Psoas muscle (tissue), 8 donors: ENCODE results near the gene PREX1. TPM values are rescaled to one million over a fixed set of nuclear protein-coding genes. Genes with fewer than 3 reads are reported as not detected.
"Not testable (repeated sequence)": the region's sequence is repeated elsewhere in the genome, so short reads cannot be mapped to it uniquely, and the experiment has no call there.

ENCODE experiments used
- ATAC-seq, 4 donors: fragments of 200-7000 bp; cut with Tn5 transposase; one replicate each; pipeline ENCODE4 v1.9.1; 2020; ENCODE audit warnings: moderate library complexity in 3 of 4, mild to moderate bottlenecking in 2 of 4
- DNase-seq, 2 donors: peaks; one replicate each; pipeline ENCODE4 v3.0.0-alpha.2; 2020
- H3K27ac ChIP-seq: fragments of 200-600 bp; one replicate; pipeline ENCODE4 v1.8.0; 2022
- H3K27me3 ChIP-seq, 3 donors: fragments of 200-600 bp in 1 of 3; one replicate each; pipeline versions ENCODE4 v1.6.1 to v1.8.0; 2013 to 2022; ENCODE audit warnings: low read length in 2 of 3, mild to moderate bottlenecking in 2 of 3, moderate library complexity in 1 of 3; ENCODE audit not compliant: insufficient read depth in 3 of 3
- H3K36me3 ChIP-seq, 2 donors: fragments of 200-600 bp in 1 of 2; one replicate each; pipeline versions ENCODE4 v1.6.1 to v1.8.0; 2013 to 2022; ENCODE audit warnings: low read depth in 1 of 2, mild to moderate bottlenecking in 1 of 2, moderate library complexity in 1 of 2; ENCODE audit not compliant: insufficient read depth in 1 of 2
- H3K4me1 ChIP-seq: fragments of 200-600 bp; one replicate; pipeline ENCODE4 v1.8.0; 2022
- H3K4me3 ChIP-seq: fragments of 200-600 bp; one replicate; pipeline ENCODE4 v1.8.0; 2022; ENCODE audit warnings: mild to moderate bottlenecking
- H3K9me3 ChIP-seq: fragments of 200-600 bp; one replicate; pipeline ENCODE4 v1.8.0; 2022
- CTCF ChIP-seq: fragments of 200-600 bp; IDR thresholded peaks from one replicate; pipeline ENCODE4 v1.8.0; 2022; ENCODE audit warnings: antibody characterized with exemption
- WGBS, 3 donors: extraction: QIAGEN DNeasy Blood & Tissue Kit; methylation state at CpG; one replicate each; pipeline versions ENCODE4 v1.1.6 to v1.1.7; 2013; 5-methylcytosine and 5-hydroxymethylcytosine counted together
- intact Hi-C, 2 donors: fragments of 100-400 bp; cut with DNase I; formaldehyde crosslinking; loops; one replicate each; pipeline versions ENCODE4 v1.11.0 to v1.14.2; 2022
- polyA plus RNA-seq, 3 donors: library from polyadenylated mRNA; stranded (reverse); fragments of 200-250 nt; gene quantifications; one replicate each; pipeline ENCODE4 v1.2.3, GENCODE V29; 2013
- total RNA-seq, 4 donors: library from RNA; stranded (reverse); fragmentation: NEBNext Ultra II Directional in 2 of 4; extraction: Animal tissue kit (Norgen Biotek cat#: 25700) in 2 of 4; gene quantifications; one replicate each; pipeline versions ENCODE4 v1.2.1 to v1.2.4, GENCODE V29; 2021 to 2023
- donor health status: healthy with polysubstance abuse.
- donor health status: DM: no; HTN: no; CAD: no; lungs with moderate emphysema.
- donor health status: Bipolar disorder and iron deficiency.
- donor health status: healthy.
- donor health status: DM: yes; HTN: yes; CAD: no.
- donor health status: DM: no; HTN: no; CAD: no.
- donor health status: DM: no; HTN: no; CAD: no.
- donor health status: DM: yes; HTN: yes; CAD: no.

PREX1 gene
- total and polyA plus RNA-seq, 7 donors, result 2.5 to 8.3 (median 5.3) TPM

GRCh38 chr20:48599106-48599747 is 228.6 kb downstream of the PREX1 start:
- DNase-seq (peak in 1 of 2 donors; percentile 19), ATAC-seq (no peak)
- intact Hi-C loops, result no loop called here
- Histone ChIP-seq H3K4me1 (no peaks in the 10 kb centered on the region), H3K36me3 (no peaks in the 10 kb centered on the region), H3K4me3 (no peak overlapping the region), H3K27ac (no peak overlapping the region), H3K27me3 (peaks cover 0 to 17% (median 0%) of the 10 kb centered on the region in 3 donors), H3K9me3 (no peaks in the 10 kb centered on the region)
- 66 to 71% (median 70%) methylated on average over 7 of the region's 7 CpGs for WGBS, 3 donors
- no peak for TF ChIP-seq CTCF

- H3K36me3 ChIP-seq, H3K9me3 ChIP-seq, intact Hi-C loops, H3K27ac ChIP-seq, ATAC-seq, H3K4me1 ChIP-seq, DNase-seq, H3K4me3 ChIP-seq: not testable (repeated sequence)
- WGBS, 3 donors, result 58 to 75% (median 64%) methylated on average over 16 of the region's 16 CpGs
- peaks cover 0 to 15% (median 0%) of the 10 kb centered on the region in 3 donors for H3K27me3 ChIP-seq
Measured at GRCh38 chr20:48598303-48598941, 229.4 kb downstream of the PREX1 start.

GRCh38 chr20:48597521-48598302 is 230.1 kb downstream of the PREX1 start:
- H3K27me3 ChIP-seq, result peaks cover 0 to 15% (median 0%) of the 10 kb centered on the region in 3 donors
- no peak for TF ChIP-seq CTCF
- no peak overlapping the region for H3K27ac ChIP-seq
- intact Hi-C loops, result no loop called here
- no peaks in the 10 kb centered on the region for H3K36me3 ChIP-seq
- no peak for DNase-seq
- no peaks in the 10 kb centered on the region for H3K4me1 ChIP-seq
- WGBS, 3 donors, result 68 to 73% (median 71%) methylated on average over 11 to 12 of the region's 12 CpGs
- H3K4me3 ChIP-seq, result no peak overlapping the region
- ATAC-seq, result no peak
- H3K9me3 ChIP-seq, result no peaks in the 10 kb centered on the region

GRCh38 chr20:48596334-48596898 is 231.4 kb downstream of the PREX1 start:
- peaks cover 0 to 11% (median 0%) of the 10 kb centered on the region in 3 donors for H3K27me3 ChIP-seq
- no peak overlapping the region for H3K4me3 ChIP-seq
- 87 to 94% (median 91%) methylated on average over 4 of the region's 4 CpGs for WGBS, 3 donors
- intact Hi-C loops, result no loop called here
- ATAC-seq (no peak), DNase-seq (no peak)
- no peaks in the 10 kb centered on the region for H3K9me3 ChIP-seq
- no peak overlapping the region for H3K27ac ChIP-seq
- H3K36me3 ChIP-seq, result no peaks in the 10 kb centered on the region
- no peaks in the 10 kb centered on the region for H3K4me1 ChIP-seq
- no peak for TF ChIP-seq CTCF
